HCT116 (cell line): ENCODE results near the gene STK32C. TPM values are rescaled to one million over a fixed set of nuclear protein-coding genes. Genes with fewer than 3 reads are reported as not detected.

Experiments used
- ATAC-seq: fragments of 200-7000 bp; cut with Tn5 transposase; 2 replicates; pipeline ENCODE4 v1.9.1; 2020; ENCODE audit warnings: mild to moderate bottlenecking, moderate library complexity
- BruUV-seq: library from RNA; stranded (reverse); fragments of 400-500 nt; replicated peaks from 2 replicates; lab custom pipeline; 2021; lab: Mats Ljungman, UMichigan
- CTCF ChIA-PET: fragments of 300-600 bp; sonication (Branson Sonifier 250); formaldehyde crosslinking; loops from one replicate; lab custom pipeline; 2021; ENCODE audit warnings: antibody characterized with exemption; lab: Charles Lee
- POLR2A ChIA-PET: fragments of 300-600, 350-600 bp; sonication (Branson Sonifier 250); formaldehyde crosslinking; loops from one replicate; lab custom pipeline; 2021; ENCODE audit warnings: antibody characterized with exemption; lab: Charles Lee
- RAD21 ChIA-PET, 2 experiments: fragments of 300-600 bp; sonication (Branson Sonifier 250); formaldehyde crosslinking; loops; one replicate each; lab custom pipeline; 2023; ENCODE audit warnings: low total read pairs in 2 of 2; ENCODE audit not compliant: uncharacterized antibody in 2 of 2, unreplicated experiment in 2 of 2, low non-redundant PET in 1 of 2; lab: Charles Lee
- DNase-seq: peaks from one replicate; pipeline ENCODE4 v3.0.0-alpha.2; 2010; ENCODE audit warnings: low read depth, low spot score
- H2AFZ ChIP-seq: fragments of 200-600 bp; shearing (Covaris generic), sonication (generic); 2 replicates; pipeline ENCODE4 v1.6.1; 2017; ENCODE audit warnings: low read depth, mixed run types, mixed read lengths, antibody characterized with exemption, low read length; ENCODE audit not compliant: poor library complexity, severe bottlenecking
- H3K27ac ChIP-seq: 2 replicates; pipeline ENCODE4 v1.5.1; 2012; ENCODE audit warnings: low read depth, low read length
- H3K27me3 ChIP-seq: fragments of 200-600 bp; sonication (generic); 2 replicates; pipeline ENCODE4 v1.6.1; 2016; ENCODE audit warnings: mixed run types, low read length, mixed read lengths; ENCODE audit not compliant: insufficient read depth
- H3K36me3 ChIP-seq, 2 experiments: fragments of 200-500 bp in 1 of 2; fragments of 200-600 bp in 1 of 2; sonication (Bioruptor generic) in 1 of 2; sonication (generic) in 1 of 2; 2 replicates each; pipeline versions ENCODE4 v1.5.1 to v1.6.1; 2014 to 2016; ENCODE audit warnings: low read length in 2 of 2, inconsistent platforms in 1 of 2, mixed read lengths in 1 of 2, mixed run types in 1 of 2; ENCODE audit not compliant: insufficient read depth in 2 of 2, control insufficient read depth in 1 of 2
- H3K4me1 ChIP-seq, 2 experiments: fragments of 200-600 bp in 1 of 2; sonication (generic) in 1 of 2; 2 replicates each; pipeline versions ENCODE4 v1.5.1 to v1.6.1; 2012 to 2017; ENCODE audit warnings: low read length in 2 of 2, inconsistent platforms in 1 of 2, mild to moderate bottlenecking in 1 of 2, mixed read lengths in 1 of 2, mixed run types in 1 of 2, moderate library complexity in 1 of 2; ENCODE audit not compliant: insufficient read depth in 2 of 2, control insufficient read depth in 1 of 2
- H3K4me2 ChIP-seq: fragments of 200-600 bp; sonication (generic); 2 replicates; pipeline ENCODE4 v1.6.1; 2017; ENCODE audit warnings: mixed run types, low read length, mixed read lengths
- H3K4me3 ChIP-seq, 2 experiments: fragments of 200-600 bp in 1 of 2; sonication (generic) in 1 of 2; replicated peaks in 1 of 2; 2 replicates each; pipeline ENCODE4 v1.5.1; 2011 to 2016; ENCODE audit warnings: low read length in 2 of 2, control low read depth in 1 of 2, low read depth in 1 of 2, mild to moderate bottlenecking in 1 of 2, mixed read lengths in 1 of 2, mixed run types in 1 of 2
- H3K79me2 ChIP-seq: fragments of 200-600 bp; sonication (generic); 2 replicates; pipeline ENCODE4 v1.6.1; 2017; ENCODE audit warnings: mild to moderate bottlenecking, mixed run types, low read length, moderate library complexity, mixed read lengths; ENCODE audit not compliant: insufficient read depth
- H3K9ac ChIP-seq: fragments of 200-600 bp; sonication (generic); 2 replicates; pipeline ENCODE4 v1.6.1; 2016; ENCODE audit warnings: low read length, mixed read lengths
- H3K9me2 ChIP-seq: fragments of 200-600 bp; sonication (generic), shearing (Covaris generic); 2 replicates; pipeline ENCODE4 v1.6.1; 2017; ENCODE audit warnings: mixed run types, mild to moderate bottlenecking, moderate library complexity; ENCODE audit not compliant: insufficient read depth
- H3K9me3 ChIP-seq, 2 experiments: fragments of 200-500 bp in 1 of 2; fragments of 200-600 bp in 1 of 2; sonication (Bioruptor generic) in 1 of 2; sonication (generic) in 1 of 2; 2 replicates each; pipeline ENCODE4 v1.6.1; 2014 to 2017; ENCODE audit warnings: low read length in 2 of 2, mixed read lengths in 2 of 2, inconsistent platforms in 1 of 2, low read depth in 1 of 2, mild to moderate bottlenecking in 1 of 2, mixed run types in 1 of 2, moderate library complexity in 1 of 2; ENCODE audit not compliant: control insufficient read depth in 1 of 2, insufficient read depth in 1 of 2
- H4K20me1 ChIP-seq: fragments of 200-600 bp; sonication (generic), shearing (Covaris generic); 2 replicates; pipeline ENCODE4 v1.6.1; 2017; ENCODE audit warnings: mixed run types, mild to moderate bottlenecking, moderate library complexity; ENCODE audit not compliant: insufficient read depth
- CEBPB ChIP-seq: IDR thresholded peaks from 2 replicates; pipeline ENCODE4 v1.6.1; 2012; ENCODE audit warnings: low read depth
- EGR1 ChIP-seq: IDR thresholded peaks from 2 replicates; pipeline ENCODE4 v1.6.1; 2012; ENCODE audit warnings: low read depth
- ELF1 ChIP-seq: IDR thresholded peaks from 2 replicates; pipeline ENCODE4 v1.6.1; 2012; ENCODE audit warnings: low read depth, borderline replicate concordance
- EZH2 ChIP-seq: fragments of 200-600 bp; sonication (generic); IDR thresholded peaks from 2 replicates; pipeline ENCODE4 v1.6.1; 2017; ENCODE audit warnings: antibody characterized with exemption, mixed run types
- EZH2phosphoT487 ChIP-seq: fragments of 200-600 bp; IDR thresholded peaks from 2 replicates; pipeline ENCODE4 v1.6.1; 2018; ENCODE audit warnings: antibody characterized with exemption, borderline replicate concordance
- FOSL1 ChIP-seq: IDR thresholded peaks from 2 replicates; pipeline ENCODE4 v1.6.1; 2012; ENCODE audit warnings: low read depth
- JUND ChIP-seq: IDR thresholded peaks from 2 replicates; pipeline ENCODE4 v1.6.1; 2012
- POLR2A ChIP-seq: IDR thresholded peaks from 2 replicates; pipeline ENCODE4 v1.7.0; 2011; ENCODE audit warnings: borderline replicate concordance; ENCODE audit not compliant: insufficient read depth, insufficient read length; ENCODE audit errors: extremely low read depth
- SIN3A ChIP-seq: IDR thresholded peaks from 2 replicates; pipeline ENCODE4 v1.6.1; 2012; ENCODE audit warnings: low read depth
- SP1 ChIP-seq: IDR thresholded peaks from 2 replicates; pipeline ENCODE4 v1.6.1; 2012; ENCODE audit warnings: low read depth
- SRF ChIP-seq: IDR thresholded peaks from 2 replicates; pipeline ENCODE4 v1.6.1; 2012; ENCODE audit warnings: low read depth
- TCF7L2 ChIP-seq: IDR thresholded peaks from 2 replicates; pipeline ENCODE4 v1.7.0; 2011; ENCODE audit warnings: borderline replicate concordance, inconsistent platforms; ENCODE audit not compliant: insufficient read depth, insufficient read length; ENCODE audit errors: extremely low read depth
- YY1 ChIP-seq: IDR thresholded peaks from 2 replicates; pipeline ENCODE4 v1.6.1; 2011; ENCODE audit warnings: low read length, low read depth, moderate library complexity, mild to moderate bottlenecking; ENCODE audit not compliant: insufficient replicate concordance; ENCODE audit errors: extremely low read depth
- ZFX ChIP-seq: fragments of 450-650 bp; IDR thresholded peaks from 2 replicates; pipeline ENCODE4 v1.6.1; 2017
- intact Hi-C: fragments of 100-400 bp; cut with micrococcal nuclease; formaldehyde crosslinking; loops from 2 replicates; pipeline ENCODE4 v1.10.0; 2022
- total RNA-seq: library from RNA; stranded (reverse); gene quantifications from one replicate; pipeline ENCODE4 v1.2.1, GENCODE V29; 2021; ENCODE audit not compliant: unreplicated experiment
- TF ChIP-seq, protein P1 (sequence below): IDR thresholded peaks from 2 replicates; pipeline ENCODE4 v1.6.1; 2012
- TF ChIP-seq, protein P2 (sequence below): IDR thresholded peaks from 2 replicates; pipeline ENCODE4 v1.6.1; 2011; ENCODE audit warnings: mild to moderate bottlenecking, low read length, moderate library complexity; ENCODE audit not compliant: insufficient replicate concordance; ENCODE audit errors: extremely low read depth
- TF ChIP-seq, protein P3 (sequence below), 3 experiments: fragments of 200-600 bp in 1 of 3; sonication (generic) in 1 of 3; IDR thresholded peaks in 2 of 3; conservative IDR thresholded peaks in 1 of 3; 2 replicates each; pipeline ENCODE4 v1.5.1; 2012 to 2017; ENCODE audit warnings: low read depth in 2 of 3, low read length in 2 of 3, antibody characterized with exemption in 1 of 3, borderline replicate concordance in 1 of 3, control low read depth in 1 of 3, mild to moderate bottlenecking in 1 of 3, mixed read lengths in 1 of 3, mixed run types in 1 of 3, moderate library complexity in 1 of 3; ENCODE audit not compliant: insufficient read depth in 1 of 3

The STK32C gene
- total RNA-seq, 1 experiment from 2014 or later, result 29.7 TPM

DNA sequence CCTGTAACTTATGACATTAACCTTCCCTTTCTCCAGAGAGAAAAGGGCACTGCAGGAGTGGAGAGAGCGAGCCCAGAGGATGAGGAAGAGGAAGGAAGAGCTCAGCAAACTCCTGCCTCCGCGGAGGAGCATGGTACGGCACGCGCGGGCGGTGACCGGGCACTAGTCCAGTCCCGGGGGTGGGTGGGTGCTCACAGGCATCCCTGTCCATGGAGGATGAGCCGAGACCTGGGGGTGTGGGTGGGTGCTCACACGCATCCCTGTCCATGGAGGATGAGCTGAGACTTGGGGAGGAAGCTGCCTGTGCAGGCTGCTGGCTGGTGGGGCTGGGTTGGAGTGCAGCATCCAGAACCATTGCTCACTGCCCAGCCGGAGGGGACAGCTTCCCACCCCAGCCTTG is 48.0 kb upstream of the STK32C start:
- Histone ChIP-seq H3K36me3 (no peaks in the 10 kb centered on the region), H3K27me3 (no peaks in the 10 kb centered on the region), H3K9me2 (no peaks in the 10 kb centered on the region), H4K20me1 (no peaks in the 10 kb centered on the region), H3K4me1 (no peaks in the 10 kb centered on the region), H3K9ac (no peak overlapping the region), H3K4me3 (no peak overlapping the region), H2AFZ (no peak overlapping the region), H3K4me2 (no peak overlapping the region), H3K27ac (no peak overlapping the region), H3K9me3 (no peaks in the 10 kb centered on the region), H3K79me2 (no peaks in the 10 kb centered on the region)
- no TSS peak for BruUV-seq
- POLR2A ChIA-PET, result no interaction called here
- DNase-seq (no peak), ATAC-seq (no peak)
- CTCF ChIA-PET, result no interaction called here
- intact Hi-C loops, result no loop called here
- RAD21 ChIA-PET, result no interaction called here
- no peak for TF ChIP-seq SIN3A
- no peak for TF ChIP-seq SRF
- TF ChIP-seq FOSL1, result no peak
- no peak for TF ChIP-seq YY1
- TF ChIP-seq, protein P1, sequence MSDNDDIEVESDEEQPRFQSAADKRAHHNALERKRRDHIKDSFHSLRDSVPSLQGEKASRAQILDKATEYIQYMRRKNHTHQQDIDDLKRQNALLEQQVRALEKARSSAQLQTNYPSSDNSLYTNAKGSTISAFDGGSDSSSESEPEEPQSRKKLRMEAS, result no peak
- no peak for TF ChIP-seq CEBPB
- no peak for TF ChIP-seq EZH2

DNA sequence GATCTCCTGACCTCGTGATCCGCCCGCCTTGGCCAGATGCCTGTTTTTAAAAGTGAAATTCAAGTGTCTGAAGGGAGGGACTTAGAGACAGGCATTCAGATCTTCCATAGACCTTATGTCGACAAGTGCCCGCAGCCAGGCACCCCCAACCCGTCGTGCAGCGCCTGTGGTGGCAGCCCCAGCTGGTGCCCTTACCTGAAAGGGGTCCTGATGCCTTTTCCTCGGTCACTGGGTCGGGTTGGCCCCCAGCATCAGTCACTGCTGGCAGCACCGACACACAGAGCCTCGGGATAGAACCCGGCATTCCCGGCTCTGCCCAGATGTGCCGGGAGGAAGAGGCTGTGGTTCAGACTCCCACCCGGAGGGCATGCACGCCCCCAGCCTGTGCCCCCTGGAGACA is 47.5 kb upstream of the STK32C start:
- Histone ChIP-seq H3K9ac (no peak overlapping the region), H3K27me3 (no peaks in the 10 kb centered on the region), H3K79me2 (no peaks in the 10 kb centered on the region), H3K36me3 (no peaks in the 10 kb centered on the region), H3K9me2 (no peaks in the 10 kb centered on the region), H3K4me2 (no peak overlapping the region), H3K4me3 (no peak overlapping the region), H4K20me1 (no peaks in the 10 kb centered on the region), H3K9me3 (no peaks in the 10 kb centered on the region), H3K27ac (no peak overlapping the region), H2AFZ (no peak overlapping the region), H3K4me1 (no peaks in the 10 kb centered on the region)
- BruUV-seq, result no TSS peak
- ATAC-seq (no peak), DNase-seq (no peak)
- CTCF ChIA-PET, result no interaction called here
- TF ChIP-seq EZH2 (no peak), FOSL1 (no peak), TCF7L2 (no peak), EGR1 (no peak), SRF (no peak), SP1 (no peak), ZFX (no peak), ELF1 (no peak), CEBPB (no peak), EZH2phosphoT487 (no peak), YY1 (no peak), POLR2A (no peak), JUND (no peak)
- TF ChIP-seq, protein P2, sequence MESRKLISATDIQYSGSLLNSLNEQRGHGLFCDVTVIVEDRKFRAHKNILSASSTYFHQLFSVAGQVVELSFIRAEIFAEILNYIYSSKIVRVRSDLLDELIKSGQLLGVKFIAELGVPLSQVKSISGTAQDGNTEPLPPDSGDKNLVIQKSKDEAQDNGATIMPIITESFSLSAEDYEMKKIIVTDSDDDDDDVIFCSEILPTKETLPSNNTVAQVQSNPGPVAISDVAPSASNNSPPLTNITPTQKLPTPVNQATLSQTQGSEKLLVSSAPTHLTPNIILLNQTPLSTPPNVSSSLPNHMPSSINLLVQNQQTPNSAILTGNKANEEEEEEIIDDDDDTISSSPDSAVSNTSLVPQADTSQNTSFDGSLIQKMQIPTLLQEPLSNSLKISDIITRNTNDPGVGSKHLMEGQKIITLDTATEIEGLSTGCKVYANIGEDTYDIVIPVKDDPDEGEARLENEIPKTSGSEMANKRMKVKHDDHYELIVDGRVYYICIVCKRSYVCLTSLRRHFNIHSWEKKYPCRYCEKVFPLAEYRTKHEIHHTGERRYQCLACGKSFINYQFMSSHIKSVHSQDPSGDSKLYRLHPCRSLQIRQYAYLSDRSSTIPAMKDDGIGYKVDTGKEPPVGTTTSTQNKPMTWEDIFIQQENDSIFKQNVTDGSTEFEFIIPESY, result no peak
- TF ChIP-seq, protein P3, sequence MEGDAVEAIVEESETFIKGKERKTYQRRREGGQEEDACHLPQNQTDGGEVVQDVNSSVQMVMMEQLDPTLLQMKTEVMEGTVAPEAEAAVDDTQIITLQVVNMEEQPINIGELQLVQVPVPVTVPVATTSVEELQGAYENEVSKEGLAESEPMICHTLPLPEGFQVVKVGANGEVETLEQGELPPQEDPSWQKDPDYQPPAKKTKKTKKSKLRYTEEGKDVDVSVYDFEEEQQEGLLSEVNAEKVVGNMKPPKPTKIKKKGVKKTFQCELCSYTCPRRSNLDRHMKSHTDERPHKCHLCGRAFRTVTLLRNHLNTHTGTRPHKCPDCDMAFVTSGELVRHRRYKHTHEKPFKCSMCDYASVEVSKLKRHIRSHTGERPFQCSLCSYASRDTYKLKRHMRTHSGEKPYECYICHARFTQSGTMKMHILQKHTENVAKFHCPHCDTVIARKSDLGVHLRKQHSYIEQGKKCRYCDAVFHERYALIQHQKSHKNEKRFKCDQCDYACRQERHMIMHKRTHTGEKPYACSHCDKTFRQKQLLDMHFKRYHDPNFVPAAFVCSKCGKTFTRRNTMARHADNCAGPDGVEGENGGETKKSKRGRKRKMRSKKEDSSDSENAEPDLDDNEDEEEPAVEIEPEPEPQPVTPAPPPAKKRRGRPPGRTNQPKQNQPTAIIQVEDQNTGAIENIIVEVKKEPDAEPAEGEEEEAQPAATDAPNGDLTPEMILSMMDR (IDR thresholded peaks at IDR 0.05 in 2 of 3, conservative IDR thresholded peaks at IDR 0.05 in 1 of 3; ENCODE audit: borderline replicate concordance in 1 of 3, insufficient read depth in 1 of 3, low read depth in 2 of 3, low read length in 2 of 3), result no peak
- POLR2A ChIA-PET, result no interaction called here
- RAD21 ChIA-PET, result no interaction called here
- intact Hi-C loops, result no loop called here
